ENCODE measurements around the gene CELF3. TPM values are rescaled to one million over a fixed set of nuclear protein-coding genes. Genes with fewer than 3 reads are reported as not detected.
A peak's percentile ranks its signal among the peaks of the same experiment; 100 is the strongest.

The CELF3 gene
- polyA plus RNA-seq, 1 experiment = not detected

GRCh38 chr1:151702936-151703335 lies 13.7 kb downstream of the CELF3 start:
- Histone ChIP-seq H3K36me3 (ENCODE audit: control insufficient read depth, insufficient read depth, low read length) (peaks cover 4% of the 10 kb centered on the region; the same call in 1 of the 2 replicates), H3K4me3 (ENCODE audit: low read depth, low read length) (no peak overlapping the region), H3K27me3 (ENCODE audit: control insufficient read depth, insufficient read depth, low read length) (no peaks in the 10 kb centered on the region)
- CTCF ChIA-PET = no interaction called here
- TF ChIP-seq CTCF (IDR thresholded peaks at IDR 0.05; ENCODE audit: insufficient read depth, low read depth, low read length) = no peak
- POLR2A ChIA-PET = no interaction called here
- DNase-seq (ENCODE audit: low read depth) = no peak

DNA sequence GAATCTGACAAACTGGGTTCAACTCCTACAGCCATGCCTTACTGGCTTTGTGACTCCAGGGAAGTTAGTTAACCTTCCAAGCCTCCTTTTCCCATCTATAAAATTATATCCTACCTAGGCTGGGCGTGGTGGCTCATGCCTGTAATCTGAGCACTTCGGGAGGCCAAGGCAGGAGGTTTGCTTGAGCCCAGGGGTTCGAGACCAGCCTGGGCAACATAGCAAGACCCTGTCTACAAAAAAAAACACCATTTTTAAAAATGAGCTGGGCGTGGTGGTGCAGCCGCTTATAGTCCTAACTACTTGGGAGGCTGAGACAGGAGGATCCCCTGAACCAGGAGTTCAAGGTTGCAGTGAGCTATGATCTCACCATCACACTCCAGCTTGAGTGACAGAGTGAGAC lies 15.1 kb downstream of the CELF3 start:
- Histone ChIP-seq H3K36me3 (ENCODE audit: control insufficient read depth, insufficient read depth, low read length) (peaks cover 4% of the 10 kb centered on the region), H3K27me3 (ENCODE audit: control insufficient read depth, insufficient read depth, low read length) (no peaks in the 10 kb centered on the region), H3K4me3 (ENCODE audit: low read depth, low read length) (no peak overlapping the region)
- no peak for DNase-seq (ENCODE audit: low read depth)
- ChIA-PET POLR2A (no interaction called here), CTCF (no interaction called here)
- TF ChIP-seq CTCF (IDR thresholded peaks at IDR 0.05; ENCODE audit: insufficient read depth, low read depth, low read length) = no peak

DNA sequence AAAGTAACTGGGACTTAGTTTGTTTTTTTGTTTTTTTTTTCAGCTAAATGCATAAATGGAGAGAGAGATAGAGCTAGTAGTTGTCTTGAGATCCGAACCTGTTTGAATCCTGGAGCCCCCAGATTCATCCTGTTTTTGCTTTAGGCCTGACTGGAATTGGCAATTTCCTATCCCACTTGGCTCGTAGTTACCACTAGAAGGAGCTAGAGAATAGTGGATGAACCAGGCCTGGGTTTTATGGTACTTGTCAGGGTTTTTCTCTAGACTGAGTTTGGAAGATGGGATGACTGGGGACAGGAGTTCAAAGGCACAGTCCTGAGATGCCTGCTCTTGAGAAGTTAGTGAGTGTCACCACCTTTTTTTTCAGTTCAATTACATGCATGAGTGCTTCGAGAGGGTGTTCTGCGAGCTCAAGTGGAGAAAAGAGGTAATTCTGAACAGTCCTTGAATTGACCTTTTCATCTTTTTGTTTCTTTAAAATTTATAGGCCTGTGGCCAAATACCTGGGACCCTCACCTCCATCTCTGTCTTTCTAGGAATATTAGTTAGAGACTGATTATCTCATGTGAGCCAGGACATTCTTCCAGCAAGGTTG lies 23.4 kb downstream of the CELF3 start:
- ChIA-PET CTCF (interaction anchor here (0.6 to 2.9 kb wide), 12 partner anchors 10 to 308 kb away, joined by 3 to 17 read pairs (median 4); partner anchors contain the start of gene RIIAD1), POLR2A (interaction anchor here (0.7 kb wide), 1 partner anchor 469 kb away, joined by 11 read pairs; no protein-coding TSS in a partner anchor)
- H3K36me3 ChIP-seq (ENCODE audit: control insufficient read depth, insufficient read depth, low read length) = peaks cover 4% of the 10 kb centered on the region
- DNase-seq (ENCODE audit: low read depth) = no peak
- TF ChIP-seq CTCF (IDR thresholded peaks at IDR 0.05; ENCODE audit: insufficient read depth, low read depth, low read length) = peak; percentile 74
- H3K4me3 ChIP-seq (ENCODE audit: low read depth, low read length) = no peak overlapping the region
- no peaks in the 10 kb centered on the region for H3K27me3 ChIP-seq (ENCODE audit: control insufficient read depth, insufficient read depth, low read length)

DNA sequence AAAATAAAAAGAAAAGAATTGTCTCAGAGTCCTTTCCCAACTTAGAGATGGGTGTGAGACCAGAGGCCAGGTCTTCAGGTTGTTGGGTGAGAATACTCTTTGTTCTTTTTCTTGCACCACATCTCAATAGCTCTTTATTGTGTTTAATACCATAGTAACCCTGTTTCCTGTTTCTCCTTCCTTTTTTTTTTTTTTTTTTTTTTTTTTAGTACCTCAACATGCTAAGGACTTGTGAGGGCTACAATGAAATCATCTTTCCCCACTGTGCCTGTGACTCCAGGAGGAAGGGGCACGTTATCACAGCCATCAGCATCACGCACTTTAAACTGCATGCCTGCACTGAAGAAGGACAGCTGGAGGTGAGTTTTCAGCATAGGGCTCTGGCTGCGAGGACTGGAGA lies 24.4 kb downstream of the CELF3 start:
- CTCF ChIA-PET = interaction anchor here (1.3 to 2.9 kb wide), 4 partner anchors 13 to 72 kb away, joined by 3 to 17 read pairs (median 6); partner anchors contain the start of gene RIIAD1
- POLR2A ChIA-PET = no interaction called here
- Histone ChIP-seq H3K36me3 (ENCODE audit: control insufficient read depth, insufficient read depth, low read length) (peaks cover 4% of the 10 kb centered on the region), H3K4me3 (ENCODE audit: low read depth, low read length) (no peak overlapping the region), H3K27me3 (ENCODE audit: control insufficient read depth, insufficient read depth, low read length) (no peaks in the 10 kb centered on the region)
- TF ChIP-seq CTCF (IDR thresholded peaks at IDR 0.05; ENCODE audit: insufficient read depth, low read depth, low read length) = no peak
- no peak for DNase-seq (ENCODE audit: low read depth)

GRCh38 chr1:151689494-151689893 lies 27.1 kb downstream of the CELF3 start:
- peaks cover 4% of the 10 kb centered on the region; the same call in 1 of the 2 replicates for H3K36me3 ChIP-seq (ENCODE audit: control insufficient read depth, insufficient read depth, low read length)
- TF ChIP-seq CTCF (IDR thresholded peaks at IDR 0.05; ENCODE audit: insufficient read depth, low read depth, low read length) = no peak
- CTCF ChIA-PET = interaction anchor here (0.7 kb wide), 1 partner anchor 20 kb away, joined by 3 read pairs; no protein-coding TSS in a partner anchor
- POLR2A ChIA-PET = no interaction called here
- no peaks in the 10 kb centered on the region for H3K27me3 ChIP-seq (ENCODE audit: control insufficient read depth, insufficient read depth, low read length)
- no peak for DNase-seq (ENCODE audit: low read depth)
- no peak overlapping the region for H3K4me3 ChIP-seq (ENCODE audit: low read depth, low read length)

Data from BJ (cell line).